IPS DF 6.9 (cell line): ENCODE results near the gene WIPF2.

Experiments used
- DNase-seq: peaks from one replicate; pipeline ENCODE4 v3.0.0-alpha.2; 2013; ENCODE audit warnings: low read depth, low spot score
- H3K27ac ChIP-seq: one replicate; pipeline ENCODE4 v1.5.1; 2013; ENCODE audit warnings: low read length, control low read depth
- H3K27me3 ChIP-seq: 2 replicates; pipeline ENCODE4 v1.6.1; 2013; ENCODE audit warnings: mild to moderate bottlenecking, low read length; ENCODE audit not compliant: control insufficient read depth, insufficient read depth
- H3K36me3 ChIP-seq: 2 replicates; pipeline ENCODE4 v1.6.1; 2013; ENCODE audit warnings: low read length; ENCODE audit not compliant: control insufficient read depth, insufficient read depth
- H3K4me1 ChIP-seq: 2 replicates; pipeline ENCODE4 v1.6.1; 2013; ENCODE audit warnings: low read length; ENCODE audit not compliant: control insufficient read depth, insufficient read depth
- H3K4me3 ChIP-seq: 2 replicates; pipeline ENCODE4 v1.5.1; 2013; ENCODE audit warnings: mild to moderate bottlenecking, low read length
- H3K9me3 ChIP-seq: 2 replicates; pipeline ENCODE4 v1.6.1; 2013; ENCODE audit warnings: low read length, inconsistent platforms; ENCODE audit not compliant: control insufficient read depth, insufficient read depth
- WGBS: extraction: QIAGEN DNeasy Blood & Tissue Kit; methylation state at CpG from one replicate; pipeline ENCODE4 v1.1.7; 2013; ENCODE audit warnings: mixed read lengths, missing lambda C conversion rate; ENCODE audit not compliant: insufficient read length, insufficient coverage; 5-methylcytosine and 5-hydroxymethylcytosine counted together

Gene WIPF2

GRCh38 chr17:40247926-40248495 lies 28.9 kb downstream of the WIPF2 start:
- no peaks in the 10 kb centered on the region for H3K4me1 ChIP-seq
- no peaks in the 10 kb centered on the region for H3K27me3 ChIP-seq
- no peak for DNase-seq
- WGBS = no CpG with 5 or more reads among the region's 7 CpGs
- no peak overlapping the region for H3K4me3 ChIP-seq
- H3K27ac ChIP-seq = no peak overlapping the region
- no peaks in the 10 kb centered on the region for H3K36me3 ChIP-seq
- H3K9me3 ChIP-seq = no peaks in the 10 kb centered on the region

- H3K4me3 ChIP-seq = no peak overlapping the region
- H3K4me1 ChIP-seq = no peaks in the 10 kb centered on the region
- no peak overlapping the region for H3K27ac ChIP-seq
- H3K27me3 ChIP-seq = no peaks in the 10 kb centered on the region
- no peak for DNase-seq
- H3K9me3 ChIP-seq = no peaks in the 10 kb centered on the region
- H3K36me3 ChIP-seq = no peaks in the 10 kb centered on the region
- WGBS = no CpG with 5 or more reads among the region's 1 CpG
These were observed 29.4 kb downstream of the WIPF2 start for GRCh38 chr17:40248507-40248906.

- no peak overlapping the region for H3K4me3 ChIP-seq
- H3K27ac ChIP-seq = no peak overlapping the region
- H3K9me3 ChIP-seq = no peaks in the 10 kb centered on the region
- no peaks in the 10 kb centered on the region for H3K36me3 ChIP-seq
- DNase-seq = no peak
- no peaks in the 10 kb centered on the region for H3K27me3 ChIP-seq
- no peaks in the 10 kb centered on the region for H3K4me1 ChIP-seq
These were observed 32.5 kb downstream of the WIPF2 start for GRCh38 chr17:40251576-40251975.

GRCh38 chr17:40253565-40253964 lies 34.5 kb downstream of the WIPF2 start:
- no peaks in the 10 kb centered on the region for H3K4me1 ChIP-seq
- no CpG with 5 or more reads among the region's 3 CpGs for WGBS

GRCh38 chr17:40259505-40259904 lies 40.4 kb downstream of the WIPF2 start:
- no peaks in the 10 kb centered on the region for H3K9me3 ChIP-seq
- no CpG with 5 or more reads among the region's 2 CpGs for WGBS
- no peak overlapping the region for H3K27ac ChIP-seq
- no peak for DNase-seq
- H3K4me1 ChIP-seq = no peaks in the 10 kb centered on the region
- H3K36me3 ChIP-seq = peaks cover 2% of the 10 kb centered on the region; the same call in 1 of the 2 replicates
- H3K27me3 ChIP-seq = no peaks in the 10 kb centered on the region
- H3K4me3 ChIP-seq = no peak overlapping the region

More at GRCh38 chr17:40253565-40253964, 34.5 kb downstream of the WIPF2 start:
- Histone ChIP-seq H3K9me3 (no peaks in the 10 kb centered on the region), H3K36me3 (no peaks in the 10 kb centered on the region), H3K4me3 (no peak overlapping the region), H3K27me3 (no peaks in the 10 kb centered on the region), H3K27ac (no peak overlapping the region)
- DNase-seq = no peak

GRCh38 chr17:40260528-40260927 lies 41.4 kb downstream of the WIPF2 start:
- DNase-seq = no peak
- Histone ChIP-seq H3K9me3 (no peaks in the 10 kb centered on the region), H3K4me1 (no peaks in the 10 kb centered on the region), H3K4me3 (no peak overlapping the region), H3K27me3 (no peaks in the 10 kb centered on the region), H3K27ac (no peak overlapping the region), H3K36me3 (peaks cover 5% of the 10 kb centered on the region; the same call in 1 of the 2 replicates)
- no CpG with 5 or more reads among the region's 7 CpGs for WGBS

GRCh38 chr17:40264458-40265185 lies 45.5 kb downstream of the WIPF2 start:
- Histone ChIP-seq H3K27ac (no peak overlapping the region), H3K36me3 (peaks cover 5% of the 10 kb centered on the region; the same call in 1 of the 2 replicates), H3K9me3 (no peaks in the 10 kb centered on the region), H3K4me3 (no peak overlapping the region), H3K27me3 (no peaks in the 10 kb centered on the region), H3K4me1 (no peaks in the 10 kb centered on the region)
- no peak for DNase-seq
- WGBS = no CpG with 5 or more reads among the region's 21 CpGs

- Histone ChIP-seq H3K4me3 (no peak overlapping the region), H3K9me3 (no peaks in the 10 kb centered on the region), H3K36me3 (peaks cover 5% of the 10 kb centered on the region; the same call in 1 of the 2 replicates), H3K27me3 (no peaks in the 10 kb centered on the region), H3K4me1 (no peaks in the 10 kb centered on the region), H3K27ac (no peak overlapping the region)
- no CpG with 5 or more reads among the region's 5 CpGs for WGBS
- no peak for DNase-seq
These were observed 46.2 kb downstream of the WIPF2 start for GRCh38 chr17:40265337-40265736.

- DNase-seq = no peak
- Histone ChIP-seq H3K4me1 (no peaks in the 10 kb centered on the region), H3K4me3 (no peak overlapping the region), H3K9me3 (no peaks in the 10 kb centered on the region), H3K27me3 (no peaks in the 10 kb centered on the region), H3K36me3 (peaks cover 5% of the 10 kb centered on the region; the same call in 1 of the 2 replicates), H3K27ac (no peak overlapping the region)
- WGBS = no CpG with 5 or more reads among the region's 6 CpGs
These were observed 47.8 kb downstream of the WIPF2 start for GRCh38 chr17:40266882-40267281.

GRCh38 chr17:40268141-40268712 lies 49.1 kb downstream of the WIPF2 start:
- Histone ChIP-seq H3K36me3 (peaks cover 3% of the 10 kb centered on the region; the same call in 1 of the 2 replicates), H3K27ac (no peak overlapping the region)
- no CpG with 5 or more reads among the region's 2 CpGs for WGBS

More at GRCh38 chr17:40268141-40268712, 49.1 kb downstream of the WIPF2 start:
- Histone ChIP-seq H3K9me3 (no peaks in the 10 kb centered on the region), H3K4me3 (no peak overlapping the region), H3K4me1 (no peaks in the 10 kb centered on the region), H3K27me3 (no peaks in the 10 kb centered on the region)
- no peak for DNase-seq
